ENCODE results near the gene WAC. TPM values are rescaled to one million over a fixed set of nuclear protein-coding genes. Genes with fewer than 3 reads are reported as not detected.

WAC gene
- total and polyA plus RNA-seq, 2 experiments from 2014 or later = 59.4 to 116 TPM

- no peaks in the 10 kb centered on the region for H3K27me3 Mint-ChIP-seq (ENCODE audit: insufficient read depth, low read depth, poor library complexity)
- no peaks in the 10 kb centered on the region for H3K9me2 ChIP-seq (ENCODE audit: insufficient read depth)
- no peak overlapping the region for H2AFZ ChIP-seq
- no peak overlapping the region for H3K4me2 ChIP-seq
- no peaks in the 10 kb centered on the region for H3K9me3 Mint-ChIP-seq
- peaks cover 14% of the 10 kb centered on the region; the same call in 1 of the 2 replicates for H3K36me3 ChIP-seq (ENCODE audit: insufficient read depth)
- peaks cover 37% of the 10 kb centered on the region for H3K4me1 Mint-ChIP-seq
- no peak overlapping the region for H3K4me3 ChIP-seq
- peaks cover 19% of the 10 kb centered on the region for H3K36me3 Mint-ChIP-seq (ENCODE audit: low read depth)
- no peak overlapping the region for H3K4me3 Mint-ChIP-seq
- TF ChIP-seq ZNF114 (CRISPR knock-in tag; IDR thresholded peaks at IDR 0.05) = no peak
- no peak for TF ChIP-seq JUNB (IDR thresholded peaks at IDR 0.05; ENCODE audit: unreplicated experiment)
- TF ChIP-seq EZH2 (IDR thresholded peaks at IDR 0.05; ENCODE audit: low read depth, unreplicated experiment) = no peak
- TF ChIP-seq, protein P1, sequence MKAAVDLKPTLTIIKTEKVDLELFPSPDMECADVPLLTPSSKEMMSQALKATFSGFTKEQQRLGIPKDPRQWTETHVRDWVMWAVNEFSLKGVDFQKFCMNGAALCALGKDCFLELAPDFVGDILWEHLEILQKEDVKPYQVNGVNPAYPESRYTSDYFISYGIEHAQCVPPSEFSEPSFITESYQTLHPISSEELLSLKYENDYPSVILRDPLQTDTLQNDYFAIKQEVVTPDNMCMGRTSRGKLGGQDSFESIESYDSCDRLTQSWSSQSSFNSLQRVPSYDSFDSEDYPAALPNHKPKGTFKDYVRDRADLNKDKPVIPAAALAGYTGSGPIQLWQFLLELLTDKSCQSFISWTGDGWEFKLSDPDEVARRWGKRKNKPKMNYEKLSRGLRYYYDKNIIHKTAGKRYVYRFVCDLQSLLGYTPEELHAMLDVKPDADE (IDR thresholded peaks at IDR 0.05) = no peak
- no peak for TF ChIP-seq REST (IDR thresholded peaks at IDR 0.05; ENCODE audit: unreplicated experiment)
- TF ChIP-seq NANOG (IDR thresholded peaks at IDR 0.05; ENCODE audit: borderline replicate concordance) = no peak
- TF ChIP-seq STAT1 (IDR thresholded peaks at IDR 0.05; ENCODE audit: unreplicated experiment) = no peak
- no peak for TF ChIP-seq EZH2phosphoT487 (IDR thresholded peaks at IDR 0.05; ENCODE audit: unreplicated experiment)
- no peak for TF ChIP-seq ZNF331 (CRISPR knock-in tag; IDR thresholded peaks at IDR 0.05; ENCODE audit: low read depth)
- no peak for TF ChIP-seq CREB1 (CRISPR knock-in tag; IDR thresholded peaks at IDR 0.05; ENCODE audit: low read depth)
- TF ChIP-seq, protein P2, sequence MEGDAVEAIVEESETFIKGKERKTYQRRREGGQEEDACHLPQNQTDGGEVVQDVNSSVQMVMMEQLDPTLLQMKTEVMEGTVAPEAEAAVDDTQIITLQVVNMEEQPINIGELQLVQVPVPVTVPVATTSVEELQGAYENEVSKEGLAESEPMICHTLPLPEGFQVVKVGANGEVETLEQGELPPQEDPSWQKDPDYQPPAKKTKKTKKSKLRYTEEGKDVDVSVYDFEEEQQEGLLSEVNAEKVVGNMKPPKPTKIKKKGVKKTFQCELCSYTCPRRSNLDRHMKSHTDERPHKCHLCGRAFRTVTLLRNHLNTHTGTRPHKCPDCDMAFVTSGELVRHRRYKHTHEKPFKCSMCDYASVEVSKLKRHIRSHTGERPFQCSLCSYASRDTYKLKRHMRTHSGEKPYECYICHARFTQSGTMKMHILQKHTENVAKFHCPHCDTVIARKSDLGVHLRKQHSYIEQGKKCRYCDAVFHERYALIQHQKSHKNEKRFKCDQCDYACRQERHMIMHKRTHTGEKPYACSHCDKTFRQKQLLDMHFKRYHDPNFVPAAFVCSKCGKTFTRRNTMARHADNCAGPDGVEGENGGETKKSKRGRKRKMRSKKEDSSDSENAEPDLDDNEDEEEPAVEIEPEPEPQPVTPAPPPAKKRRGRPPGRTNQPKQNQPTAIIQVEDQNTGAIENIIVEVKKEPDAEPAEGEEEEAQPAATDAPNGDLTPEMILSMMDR (conservative IDR thresholded peaks at IDR 0.05; ENCODE audit: low read depth in 2 of 2) = no peak
- no peak for TF ChIP-seq ZNF462 (CRISPR knock-in tag; IDR thresholded peaks at IDR 0.05)
- no peak for TF ChIP-seq POLR2AphosphoS5 (IDR thresholded peaks at IDR 0.05; ENCODE audit: low read depth)
- peaks cover 84% of the 10 kb centered on the region for H4K20me1 ChIP-seq (replicated peaks; ENCODE audit: insufficient read depth)
- H3K27ac Mint-ChIP-seq = peak overlapping the region; percentile 74
- no peak overlapping the region for H3K27ac ChIP-seq (ENCODE audit: low read depth)
- H3K27me3 ChIP-seq (ENCODE audit: insufficient read depth) = no peaks in the 10 kb centered on the region
- DNase-seq (ENCODE audit: low spot score) = no peak
- H3K79me2 ChIP-seq (replicated peaks; ENCODE audit: insufficient read depth) = peaks cover 100% of the 10 kb centered on the region
- H3K4me1 ChIP-seq (ENCODE audit: insufficient read depth) = peaks cover 45% of the 10 kb centered on the region; the same call in 1 of the 2 replicates
- no peak for ATAC-seq
- no peaks in the 10 kb centered on the region for H3F3A ChIP-seq (replicated peaks; ENCODE audit: low read depth)
Observed at GRCh38 chr10:28578454-28578853, 45.5 kb downstream of the WAC start.
